Cardiac muscle cell (in vitro differentiated cells and primary cell): Measurements from ENCODE around the gene HAGHL. TPM values are rescaled to one million over a fixed set of nuclear protein-coding genes. Genes with fewer than 3 reads are reported as not detected.
"Not testable (repeated sequence)": the region's sequence is repeated elsewhere in the genome, so short reads cannot be mapped to it uniquely, and the experiment has no call there.

ENCODE experiments used
- DNase-seq, 2 donors: peaks; one replicate each; pipeline versions ENCODE4 v3.0.0 to v3.0.0-alpha.2; 2010 to 2017; ENCODE audit warnings: low read depth in 1 of 2, low spot score in 1 of 2
- H3K27ac ChIP-seq: fragments of 200-600 bp; sonication (generic); 2 replicates; pipeline ENCODE4 v1.5.1; 2016
- H3K27me3 ChIP-seq: fragments of 200-600 bp; sonication (generic); 2 replicates; pipeline ENCODE4 v1.6.0; 2016; ENCODE audit warnings: control low read depth
- H3K36me3 ChIP-seq: fragments of 200-600 bp; sonication (generic); 2 replicates; pipeline ENCODE4 v1.5.1; 2016; ENCODE audit warnings: control low read depth
- H3K4me1 ChIP-seq: fragments of 200-600 bp; sonication (generic); 2 replicates; pipeline ENCODE4 v1.8.1; 2017; ENCODE audit warnings: low read depth, mild to moderate bottlenecking, mixed run types
- H3K4me3 ChIP-seq: fragments of 200-600 bp; sonication (generic); 2 replicates; pipeline ENCODE4 v1.5.1; 2016; ENCODE audit warnings: mild to moderate bottlenecking
- H3K9me3 ChIP-seq: fragments of 200-600 bp; sonication (generic); 2 replicates; pipeline ENCODE4 v1.5.1; 2017; ENCODE audit warnings: low read depth, mild to moderate bottlenecking, control low read depth
- CTCF ChIP-seq: IDR thresholded peaks from 2 replicates; pipeline ENCODE4 v1.5.1; 2012; ENCODE audit warnings: low read depth, mild to moderate bottlenecking, low read length
- polyA plus RNA-seq: library from polyadenylated mRNA; unstranded; fragments of >200 nt; fragmentation: Nextera tagmentation; extraction: Ambion mirVana; gene quantifications from 2 replicates; pipeline ENCODE4 v1.2.1, GENCODE V29; 2016
- total RNA-seq: library from RNA; depleted of rRNA; stranded (reverse); fragments of >200 nt; gene quantifications from 2 replicates; pipeline ENCODE4 v1.2.3, GENCODE V29; 2016

HAGHL gene
- total and polyA plus RNA-seq, 2 experiments from 2014 or later = 27.7 to 47.5 TPM

- Histone ChIP-seq H3K9me3 (no peaks in the 10 kb centered on the region), H3K27ac (no peak overlapping the region), H3K4me3 (no peak overlapping the region), H3K27me3 (no peaks in the 10 kb centered on the region), H3K36me3 (no peaks in the 10 kb centered on the region), H3K4me1 (no peaks in the 10 kb centered on the region)
- no peak for DNase-seq
- TF ChIP-seq CTCF = no peak
Observed at GRCh38 chr16:769934-770333, 43.0 kb downstream of the HAGHL start.

GRCh38 chr16:770411-770810 is 43.5 kb downstream of the HAGHL start:
- no peaks in the 10 kb centered on the region for H3K36me3 ChIP-seq
- TF ChIP-seq CTCF = no peak

GRCh38 chr16:772959-773358 is 46.1 kb downstream of the HAGHL start:
- Histone ChIP-seq H3K4me3 (no peak overlapping the region), H3K36me3 (no peaks in the 10 kb centered on the region), H3K4me1 (peaks cover 6% of the 10 kb centered on the region), H3K27ac (no peak overlapping the region), H3K27me3 (no peaks in the 10 kb centered on the region), H3K9me3 (no peaks in the 10 kb centered on the region)
- no peak for DNase-seq
- no peak for TF ChIP-seq CTCF

More at GRCh38 chr16:770411-770810, 43.5 kb downstream of the HAGHL start:
- H3K4me3 ChIP-seq = no peak overlapping the region
- no peak for DNase-seq
- H3K4me1 ChIP-seq = no peaks in the 10 kb centered on the region
- no peaks in the 10 kb centered on the region for H3K27me3 ChIP-seq
- no peaks in the 10 kb centered on the region for H3K9me3 ChIP-seq
- no peak overlapping the region for H3K27ac ChIP-seq

GRCh38 chr16:774086-775001 is 47.4 kb downstream of the HAGHL start:
- Histone ChIP-seq H3K36me3 (no peaks in the 10 kb centered on the region), H3K4me3 (no peak overlapping the region), H3K27ac (no peak overlapping the region), H3K4me1 (peaks cover 8% of the 10 kb centered on the region), H3K9me3 (no peaks in the 10 kb centered on the region), H3K27me3 (no peaks in the 10 kb centered on the region)
- TF ChIP-seq CTCF = no peak
- no peak for DNase-seq

- TF ChIP-seq CTCF = no peak
- no peak for DNase-seq
Observed at GRCh38 chr16:775236-775796, 48.4 kb downstream of the HAGHL start.

GRCh38 chr16:776298-776697 is 49.4 kb downstream of the HAGHL start:
- DNase-seq, H3K4me3 ChIP-seq, H3K36me3 ChIP-seq, H3K27ac ChIP-seq, H3K9me3 ChIP-seq, H3K4me1 ChIP-seq, H3K27me3 ChIP-seq: not testable (repeated sequence)

More at GRCh38 chr16:775236-775796, 48.4 kb downstream of the HAGHL start:
- Histone ChIP-seq H3K27ac (no peak overlapping the region), H3K36me3 (no peaks in the 10 kb centered on the region), H3K4me3 (no peak overlapping the region), H3K4me1 (peaks cover 8% of the 10 kb centered on the region), H3K9me3 (no peaks in the 10 kb centered on the region), H3K27me3 (no peaks in the 10 kb centered on the region)
